Measurements from ENCODE around the gene OPN4.

OPN4 gene

DNA sequence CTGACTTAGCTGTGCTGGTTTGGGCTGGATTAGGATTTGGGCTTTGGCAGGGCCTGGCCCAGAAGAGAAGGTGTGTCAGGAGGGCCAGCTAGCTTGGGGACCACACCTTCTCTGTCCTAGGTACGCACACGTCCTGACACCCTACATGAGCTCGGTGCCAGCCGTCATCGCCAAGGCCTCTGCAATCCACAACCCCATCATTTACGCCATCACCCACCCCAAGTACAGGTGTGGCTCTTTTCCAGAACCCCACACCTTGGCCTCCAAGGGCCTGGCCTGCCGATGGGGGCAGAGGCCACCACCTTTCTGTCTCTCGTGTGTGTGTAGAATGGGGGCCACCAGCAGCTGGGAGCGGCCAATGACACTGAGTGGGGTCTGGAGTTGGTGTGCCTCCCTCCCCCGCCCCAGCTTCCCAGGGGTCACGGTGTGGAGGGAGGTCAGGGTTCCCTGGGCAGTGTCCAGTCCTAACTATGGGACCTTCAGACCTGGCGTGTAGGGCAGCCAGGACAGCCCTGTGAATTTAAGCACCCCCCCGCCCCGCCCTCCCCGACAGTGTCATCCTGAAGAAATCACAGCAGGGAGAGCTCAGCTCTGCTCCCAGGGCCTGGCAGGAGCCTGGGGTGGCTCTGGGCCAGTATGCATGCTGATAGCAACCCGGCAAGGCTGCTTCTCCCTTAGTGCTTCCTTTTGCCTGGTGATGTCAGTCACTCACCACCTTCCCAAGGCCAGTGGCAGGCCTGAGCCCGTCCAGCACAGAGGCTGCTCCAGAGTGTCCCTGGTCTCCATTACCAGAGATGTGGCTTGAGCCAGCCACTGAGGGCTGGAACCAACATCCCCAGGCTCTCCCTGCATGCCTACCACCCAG, 7.0 kb downstream of the OPN4 start:
- no peak for DNase-seq (ENCODE audit: extremely low read depth in 1 of 2, low read depth in 1 of 2)

DNA sequence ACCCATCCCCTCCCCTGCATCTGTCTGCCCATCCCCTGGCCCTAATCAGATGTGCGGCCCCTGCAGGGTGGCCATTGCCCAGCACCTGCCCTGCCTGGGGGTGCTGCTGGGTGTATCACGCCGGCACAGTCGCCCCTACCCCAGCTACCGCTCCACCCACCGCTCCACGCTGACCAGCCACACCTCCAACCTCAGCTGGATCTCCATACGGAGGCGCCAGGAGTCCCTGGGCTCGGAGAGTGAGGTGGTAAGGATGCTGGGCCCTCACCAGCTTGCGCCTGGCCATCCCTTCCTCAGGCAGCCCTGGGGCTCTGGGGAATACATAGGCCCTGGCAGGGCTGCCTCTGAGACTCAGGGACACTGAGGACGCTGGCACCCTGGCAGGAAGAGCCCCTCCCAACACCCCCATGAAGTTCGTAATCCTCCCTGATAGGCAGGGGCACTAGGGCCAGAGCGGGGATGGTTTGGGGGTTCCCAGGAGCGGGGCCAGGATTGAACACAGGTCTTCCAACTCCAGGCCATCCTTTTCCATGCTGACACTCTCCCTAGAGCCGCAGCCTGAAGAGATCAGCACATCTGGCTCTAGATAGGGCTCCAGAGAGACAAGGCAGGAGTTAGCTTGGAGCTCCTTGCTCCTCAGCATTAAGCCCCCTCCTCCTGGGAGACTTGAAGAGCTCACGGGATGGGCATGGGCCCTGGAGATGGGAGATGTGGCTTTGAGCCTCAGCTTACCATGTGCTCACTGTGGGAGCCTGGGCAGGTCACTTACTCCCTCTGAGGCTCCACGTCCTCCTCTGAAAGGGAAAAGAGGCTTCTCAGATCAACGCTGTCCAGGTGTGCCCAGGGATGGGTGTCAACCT, 8.1 kb downstream of the OPN4 start:
- DNase-seq (ENCODE audit: extremely low read depth in 1 of 2, low read depth in 1 of 2), result no peak

DNA sequence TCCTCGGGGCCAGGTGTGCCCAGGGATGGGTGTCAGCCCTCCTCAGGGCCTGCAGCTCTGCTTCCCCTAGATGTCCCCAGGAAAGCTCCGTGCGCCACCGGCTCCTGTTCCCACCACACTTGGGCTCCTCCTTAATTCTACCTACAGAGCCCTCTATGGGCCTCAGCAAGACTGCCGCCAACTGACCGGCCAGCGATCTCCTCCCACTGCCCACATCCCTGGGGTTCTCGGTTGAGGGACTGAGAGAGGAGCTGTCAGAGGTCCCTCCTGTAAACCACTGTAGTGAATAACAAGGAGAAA, 8.6 kb downstream of the OPN4 start:
- no peak for DNase-seq (ENCODE audit: extremely low read depth in 1 of 2, low read depth in 1 of 2)

DNA sequence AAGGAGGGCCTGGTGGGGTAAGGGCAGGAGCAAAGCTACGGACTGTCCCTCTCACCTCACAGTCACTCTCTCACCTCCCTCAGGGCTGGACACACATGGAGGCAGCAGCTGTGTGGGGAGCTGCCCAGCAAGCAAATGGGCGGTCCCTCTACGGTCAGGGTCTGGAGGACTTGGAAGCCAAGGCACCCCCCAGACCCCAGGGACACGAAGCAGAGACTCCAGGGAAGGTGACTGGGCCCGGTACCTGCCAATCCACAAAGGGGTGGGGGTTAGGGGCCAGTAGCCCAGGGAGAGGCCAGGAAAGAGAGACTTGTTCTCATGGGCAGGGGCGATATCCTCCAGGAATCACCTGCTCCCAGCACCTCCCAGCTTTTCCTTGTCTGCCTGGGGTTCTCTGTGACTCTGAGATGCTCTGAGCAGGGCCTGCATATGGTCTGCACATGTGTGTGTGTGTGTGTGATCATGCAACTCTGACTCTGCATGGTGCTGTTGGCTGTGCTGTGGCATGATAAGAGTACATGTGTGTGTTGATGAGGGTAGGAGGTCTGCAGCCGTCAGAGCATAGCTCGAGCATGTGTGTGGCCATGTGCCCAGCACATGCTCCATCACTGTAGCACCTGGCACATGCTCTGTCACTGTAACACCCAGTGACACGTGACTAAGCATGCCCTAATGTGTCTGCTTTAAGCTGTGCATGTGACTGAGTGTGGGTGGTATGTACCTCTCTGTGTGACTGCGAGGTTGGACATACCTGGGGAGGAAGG, 9.4 kb downstream of the OPN4 start:
- no peak for DNase-seq (ENCODE audit: extremely low read depth in 1 of 2, low read depth in 1 of 2)

DNA sequence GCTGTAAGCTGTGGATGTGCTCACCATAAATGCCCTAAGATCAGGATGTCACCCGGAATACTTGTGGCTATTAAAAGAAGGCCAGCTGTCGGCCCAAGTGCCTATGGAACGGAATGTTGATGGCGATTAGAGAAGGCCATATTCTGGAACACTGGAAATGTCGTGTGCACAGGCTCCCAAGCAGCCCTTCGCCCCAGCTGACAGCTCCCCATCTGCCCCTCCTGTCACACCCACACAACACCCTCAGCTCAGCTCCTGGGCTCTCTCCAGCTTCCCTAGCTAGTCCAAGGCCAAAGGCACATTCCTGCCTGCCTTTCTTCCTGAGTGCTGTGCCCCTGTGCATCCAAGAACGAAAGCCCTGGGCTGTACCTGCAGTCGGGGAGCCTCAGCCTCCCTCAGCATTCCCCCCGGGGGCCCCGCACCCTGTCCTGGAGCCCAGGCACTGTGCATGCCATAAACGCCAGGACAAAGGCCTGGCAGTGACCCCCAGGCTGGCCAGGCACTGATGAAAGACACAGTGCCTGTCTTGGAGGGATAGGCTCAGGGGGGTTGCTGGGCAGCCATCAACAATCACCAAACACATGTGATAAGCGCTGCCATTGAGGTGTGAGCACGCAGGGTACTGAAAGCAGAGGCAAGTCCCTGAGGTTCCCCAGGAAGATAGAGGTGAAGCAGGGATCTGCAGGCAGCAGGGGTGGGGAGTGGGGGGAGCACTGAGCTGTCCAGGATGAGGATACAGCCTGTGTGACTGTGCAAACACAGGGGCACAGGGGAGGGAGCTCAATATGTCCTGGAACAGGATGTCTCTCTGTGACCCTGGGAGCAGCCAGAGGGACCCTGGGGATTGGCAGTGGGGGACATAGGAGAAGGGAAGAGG, 10.2 kb downstream of the OPN4 start:
- no peak for DNase-seq (ENCODE audit: extremely low read depth in 1 of 2, low read depth in 1 of 2)

DNA sequence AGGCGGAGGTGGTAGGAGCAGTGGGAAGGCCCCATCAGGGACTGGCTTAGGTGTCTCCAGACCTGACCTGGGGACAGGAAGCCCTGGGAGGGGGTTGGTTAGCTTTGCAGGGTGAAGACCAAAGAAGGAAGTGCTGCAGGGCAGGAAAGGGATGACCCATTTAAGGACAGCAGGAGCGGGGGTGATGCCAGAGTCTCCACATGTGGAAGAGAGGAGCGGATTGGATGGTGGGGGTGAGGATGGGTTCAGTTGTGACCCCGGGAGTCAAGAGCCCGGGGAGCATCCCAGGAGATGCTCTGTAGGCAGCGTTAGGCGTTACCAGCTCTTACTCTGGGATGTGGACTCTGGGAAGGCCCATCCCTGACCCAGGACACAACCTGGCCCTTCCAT, 10.9 kb downstream of the OPN4 start:
- DNase-seq (ENCODE audit: extremely low read depth in 1 of 2, low read depth in 1 of 2), result no peak

DNA sequence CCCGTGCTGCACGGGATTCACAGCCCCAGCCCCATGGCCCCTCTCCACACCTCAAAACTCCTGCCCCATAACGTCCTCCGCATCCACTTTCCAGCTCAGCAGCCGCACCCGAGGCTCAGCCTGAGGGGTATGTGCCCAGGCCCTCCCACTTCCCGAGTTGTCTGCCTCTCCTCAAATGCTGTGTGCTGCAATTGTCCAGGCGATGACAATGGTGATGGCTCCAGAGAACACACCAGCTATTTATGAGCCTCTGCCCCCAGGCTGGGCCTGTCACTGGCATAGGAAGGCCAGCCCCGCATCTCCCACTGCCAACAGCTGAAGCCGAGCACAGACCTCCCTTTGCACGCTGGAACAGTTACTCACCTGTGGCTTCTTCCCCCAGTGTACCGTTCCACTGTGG, 11.5 kb downstream of the OPN4 start:
- DNase-seq (ENCODE audit: extremely low read depth in 1 of 2, low read depth in 1 of 2), result no peak

DNA sequence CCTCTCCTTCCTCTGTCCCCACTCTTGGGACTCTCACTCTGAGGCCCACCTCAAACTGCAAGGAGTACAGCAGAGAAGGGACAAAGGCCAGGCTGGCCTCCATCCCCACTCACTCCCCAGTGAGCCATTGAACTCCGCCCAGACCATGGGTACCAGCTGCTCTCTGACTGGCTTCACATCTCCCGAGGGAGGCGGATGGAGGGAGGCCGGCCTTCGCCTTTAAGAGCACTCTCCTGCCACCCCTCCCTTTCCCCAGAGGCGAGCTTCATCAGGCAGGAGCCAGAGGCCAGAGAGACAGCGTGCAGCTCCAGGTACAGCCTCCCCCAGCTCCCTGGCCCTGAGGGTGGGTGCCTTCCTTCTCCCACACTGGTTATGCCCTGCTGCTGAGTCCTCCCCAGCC, 12.2 kb downstream of the OPN4 start:
- no peak for DNase-seq (ENCODE audit: extremely low read depth in 1 of 2, low read depth in 1 of 2)

DNA sequence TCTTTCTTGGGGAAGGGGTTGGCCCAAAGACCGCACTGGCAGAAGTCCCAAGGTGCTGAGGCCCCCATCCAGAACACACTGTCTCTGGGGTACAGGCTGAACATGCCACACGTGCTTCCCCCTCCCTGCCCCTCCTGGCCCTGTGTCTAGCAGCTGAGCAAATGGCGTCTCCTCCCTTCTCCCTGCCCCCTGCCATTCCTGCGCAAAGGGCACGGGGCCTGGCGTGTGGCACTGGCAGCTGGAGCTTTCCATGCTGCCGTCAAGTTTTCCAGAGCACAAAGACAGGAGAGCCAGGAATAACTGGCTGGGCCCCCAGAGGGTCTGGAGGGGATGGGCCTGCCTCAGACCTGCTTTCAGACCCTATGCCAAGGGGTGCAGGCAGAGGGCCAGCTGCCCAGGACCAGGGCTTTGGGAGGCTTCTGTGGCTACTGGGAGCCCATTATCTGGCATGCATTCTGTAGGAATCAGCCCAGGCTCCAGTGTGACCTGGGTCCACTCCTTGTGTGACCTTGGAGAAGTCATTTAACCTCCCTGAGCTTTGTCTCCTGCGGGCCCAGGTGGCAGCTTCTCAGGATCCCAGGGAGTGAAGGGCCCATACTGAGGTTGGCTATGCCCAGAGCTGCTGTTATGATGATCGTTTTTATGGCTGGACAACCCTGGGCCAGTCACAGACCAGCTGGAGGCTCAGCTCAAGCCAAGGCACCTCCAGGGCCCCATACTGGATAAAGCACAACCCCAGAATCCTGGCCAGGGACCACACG, 13.3 kb downstream of the OPN4 start:
- DNase-seq (ENCODE audit: extremely low read depth in 1 of 2, low read depth in 1 of 2), result no peak

DNA sequence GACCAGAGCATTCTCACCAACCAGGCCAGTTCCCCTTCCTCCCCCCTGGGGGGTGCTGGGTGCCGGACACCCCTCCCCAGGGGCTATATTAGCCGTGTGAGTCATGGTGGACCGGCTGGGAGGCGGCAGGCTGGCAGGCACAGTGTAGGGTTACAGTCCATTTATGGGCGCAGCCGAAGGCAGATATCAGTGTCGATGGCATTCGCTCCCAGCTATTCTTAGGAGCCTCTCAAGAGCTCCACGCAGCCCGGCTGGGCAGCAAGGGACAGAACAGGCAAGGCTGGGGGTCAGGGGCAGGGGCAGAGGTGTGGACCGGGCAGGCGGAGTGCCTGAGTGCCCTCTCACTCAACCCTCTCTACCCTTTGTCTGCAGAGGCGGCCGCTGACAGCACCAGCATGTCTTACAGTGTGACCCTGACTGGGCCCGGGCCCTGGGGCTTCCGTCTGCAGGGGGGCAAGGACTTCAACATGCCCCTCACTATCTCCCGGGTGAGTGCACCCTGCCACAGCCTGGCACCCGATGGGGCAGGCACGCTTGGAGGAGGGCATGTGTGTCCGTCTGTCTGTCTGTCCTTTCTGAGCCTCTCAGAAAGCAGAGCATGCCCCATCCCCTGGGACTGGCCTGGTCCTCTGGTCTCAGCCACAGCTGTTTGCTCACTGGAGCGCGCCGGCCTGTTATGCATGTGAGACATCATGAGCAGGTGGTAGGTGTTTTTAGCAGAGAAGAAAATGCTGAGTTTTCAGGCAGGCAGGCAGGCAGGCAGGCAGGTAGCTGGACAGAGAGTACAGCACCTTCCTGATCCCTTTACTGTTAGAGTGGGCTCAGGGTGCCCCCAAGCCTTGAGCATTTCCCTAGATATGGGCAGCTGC, 14.2 kb downstream of the OPN4 start, which contains the start of gene LDB3:
LDB3 (plus strand) TSS at position 215 of the 869 bp plus-strand sequence; CDS start at position 396, 181 bp downstream.
- no peak for DNase-seq (ENCODE audit: extremely low read depth in 1 of 2, low read depth in 1 of 2)

DNA sequence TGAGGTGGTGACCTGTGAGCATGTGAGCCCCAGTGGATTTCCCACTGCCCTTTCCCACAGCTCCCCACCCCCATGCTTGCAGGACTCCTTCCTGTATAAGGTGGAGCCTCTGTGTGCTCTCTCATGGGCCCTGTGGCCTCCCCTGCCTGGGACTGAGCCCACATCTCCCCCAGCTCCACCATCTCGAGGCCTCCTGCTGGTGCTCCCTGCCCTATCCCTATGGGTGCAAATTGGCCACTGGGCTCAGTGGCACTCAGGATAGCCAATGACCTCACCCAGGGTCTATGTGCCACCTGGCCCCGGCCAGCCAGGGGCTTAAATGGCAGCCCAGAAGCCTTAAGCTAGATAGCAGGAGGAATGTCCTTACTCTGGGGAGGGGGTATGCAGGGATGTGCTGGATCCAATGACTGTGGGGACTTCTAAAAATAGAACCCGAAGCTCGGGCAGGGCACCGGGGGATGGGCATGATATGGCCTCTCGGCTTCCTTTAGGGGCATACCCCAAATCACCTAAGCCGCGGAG, 16.0 kb downstream of the OPN4 start:
- no peak for DNase-seq (ENCODE audit: extremely low read depth in 1 of 2, low read depth in 1 of 2)

DNA sequence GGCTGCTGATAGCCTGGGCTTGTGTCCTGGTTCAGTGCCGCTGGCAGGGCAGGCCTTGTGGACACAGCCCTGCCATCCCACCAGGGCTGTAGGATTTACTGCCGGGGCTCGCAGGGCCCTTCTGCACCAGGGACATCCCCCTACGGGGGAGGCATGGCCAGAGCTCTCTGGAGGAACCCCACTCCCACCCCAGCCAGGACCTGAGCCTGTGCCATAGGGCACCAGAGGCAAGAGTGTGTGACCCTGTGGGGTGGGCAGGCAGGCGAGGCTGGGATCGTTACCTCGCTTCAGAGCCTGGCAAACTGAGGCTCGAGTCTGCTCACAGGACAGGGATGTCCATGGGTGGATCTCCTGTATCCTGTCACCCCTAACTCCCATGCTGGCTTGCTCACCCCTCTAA, 16.5 kb downstream of the OPN4 start:
- no peak for DNase-seq (ENCODE audit: extremely low read depth in 1 of 2, low read depth in 1 of 2)

DNA sequence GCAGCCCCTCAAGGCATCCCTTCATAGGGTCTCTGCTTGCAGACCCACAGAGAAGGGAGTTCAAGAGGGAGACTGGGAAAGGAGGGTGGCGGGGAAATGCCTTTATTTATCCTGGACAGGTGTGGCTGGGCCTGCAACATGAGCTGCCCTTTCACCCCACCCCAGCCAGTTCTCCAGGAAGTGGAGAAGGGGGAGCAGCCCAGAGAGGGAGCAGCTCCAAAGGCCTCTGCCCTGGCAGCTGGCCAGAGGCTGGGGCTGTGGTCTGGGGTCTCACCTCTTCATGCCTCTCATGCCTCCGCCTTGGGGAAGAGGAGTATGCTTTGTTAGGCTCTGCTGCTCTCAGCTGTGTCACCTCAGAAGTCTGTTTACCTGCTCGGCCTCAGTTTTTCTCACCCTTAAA, 17.1 kb downstream of the OPN4 start:
- DNase-seq (ENCODE audit: extremely low read depth in 1 of 2, low read depth in 1 of 2), result no peak

DNA sequence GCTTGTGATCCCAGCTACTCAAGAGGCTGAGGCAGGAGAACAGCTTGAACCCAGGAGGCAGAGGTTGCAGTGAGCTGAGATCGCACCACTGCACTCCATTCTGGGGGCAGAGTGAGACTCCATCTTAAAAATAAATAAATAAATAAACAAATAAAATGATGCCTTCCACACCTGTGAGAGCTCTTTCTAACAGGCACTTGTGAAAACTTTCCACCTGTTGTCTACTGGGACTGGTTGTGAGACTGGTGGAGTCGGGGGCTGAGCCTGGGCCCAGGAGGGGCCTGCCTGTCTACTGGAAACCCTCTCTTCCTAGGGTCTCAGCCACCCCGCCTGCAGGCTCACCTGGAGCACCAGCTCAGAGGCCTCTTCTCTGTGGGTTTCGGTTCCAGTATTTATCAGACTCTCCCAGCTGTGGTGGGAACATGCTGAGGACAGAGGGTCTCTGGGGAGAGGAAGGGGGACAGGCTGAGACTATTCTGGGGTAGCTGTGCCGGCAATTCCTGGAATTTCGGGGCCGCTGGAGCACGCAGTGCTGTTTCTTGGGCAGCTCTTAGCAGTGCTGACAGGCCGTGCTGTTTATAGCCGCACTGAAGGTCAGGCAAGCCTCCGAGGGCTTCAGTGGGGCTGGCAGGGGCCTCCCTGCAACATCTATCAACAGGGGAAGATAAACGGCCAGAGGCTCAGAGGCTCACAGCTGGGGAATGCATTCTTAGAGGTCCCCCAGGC, 17.8 kb downstream of the OPN4 start:
- DNase-seq (ENCODE audit: extremely low read depth in 1 of 2, low read depth in 1 of 2), result no peak

DNA sequence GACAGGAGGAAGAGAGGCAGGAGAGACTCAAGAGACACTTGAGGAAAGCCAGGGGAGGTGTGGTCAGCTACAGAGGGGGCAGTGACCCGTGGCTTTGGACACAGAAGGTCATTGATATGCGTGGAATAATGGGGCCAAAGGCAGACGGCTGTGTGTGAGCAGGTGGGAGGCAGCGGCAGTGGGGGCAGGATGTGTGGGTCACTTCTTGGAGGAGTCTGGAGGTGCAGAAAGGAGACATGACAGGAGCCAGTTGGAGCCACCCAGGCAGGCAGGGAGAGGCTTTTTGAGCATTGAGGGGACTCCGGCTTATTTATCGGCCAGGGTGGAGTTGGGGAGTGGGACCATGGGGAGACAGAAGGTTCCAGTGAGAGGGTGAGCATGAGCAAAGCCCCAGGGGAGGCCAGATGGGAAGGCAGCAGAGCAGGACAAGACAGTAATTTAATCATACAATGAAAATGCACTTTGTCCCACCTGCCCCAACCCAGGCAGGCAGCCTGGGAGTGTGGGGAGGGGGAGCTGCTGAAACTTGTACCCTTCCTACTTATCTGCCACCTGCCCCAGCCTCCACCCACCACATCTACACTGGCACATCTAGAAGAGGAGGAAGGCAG, 19.0 kb downstream of the OPN4 start:
- DNase-seq (ENCODE audit: extremely low read depth in 1 of 2, low read depth in 1 of 2), result no peak

DNA sequence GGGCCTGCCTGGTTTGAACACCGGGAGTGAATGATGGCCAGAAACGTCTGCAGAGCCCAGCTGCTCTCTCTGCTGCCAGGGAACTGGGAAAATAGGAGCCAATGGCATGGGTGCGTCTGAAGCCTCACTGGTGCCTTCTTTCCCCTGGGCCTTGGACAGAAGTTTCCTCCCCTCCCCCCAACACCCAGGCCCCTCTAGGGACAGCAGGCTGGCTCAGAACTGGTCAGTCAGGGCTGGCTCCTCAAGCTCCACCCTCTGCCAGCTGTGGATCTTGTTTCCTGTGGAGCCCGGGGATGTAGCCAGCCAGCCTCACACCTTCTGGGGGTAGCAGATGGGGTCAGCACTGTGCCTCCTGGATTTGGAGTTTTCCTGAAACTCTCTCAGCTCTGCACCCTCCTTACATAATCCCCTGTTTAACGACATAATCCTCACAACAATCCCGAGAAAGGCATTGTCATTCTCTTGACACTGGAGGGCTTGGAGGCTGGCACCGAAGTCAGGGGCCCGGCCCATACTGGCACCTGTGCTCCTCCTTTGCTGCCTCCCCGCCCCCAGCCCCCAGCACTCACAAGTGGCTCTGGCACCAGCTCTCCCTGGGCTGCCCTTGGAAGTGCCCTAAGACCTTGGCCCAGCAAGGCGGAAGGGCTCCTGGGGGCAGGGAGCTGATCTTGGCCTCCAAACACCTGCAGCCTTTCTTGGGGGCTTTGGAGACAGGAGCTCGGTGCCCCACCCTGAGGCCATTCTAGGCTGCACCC, 19.7 kb downstream of the OPN4 start:
- no peak for DNase-seq (ENCODE audit: extremely low read depth in 1 of 2, low read depth in 1 of 2)

DNA sequence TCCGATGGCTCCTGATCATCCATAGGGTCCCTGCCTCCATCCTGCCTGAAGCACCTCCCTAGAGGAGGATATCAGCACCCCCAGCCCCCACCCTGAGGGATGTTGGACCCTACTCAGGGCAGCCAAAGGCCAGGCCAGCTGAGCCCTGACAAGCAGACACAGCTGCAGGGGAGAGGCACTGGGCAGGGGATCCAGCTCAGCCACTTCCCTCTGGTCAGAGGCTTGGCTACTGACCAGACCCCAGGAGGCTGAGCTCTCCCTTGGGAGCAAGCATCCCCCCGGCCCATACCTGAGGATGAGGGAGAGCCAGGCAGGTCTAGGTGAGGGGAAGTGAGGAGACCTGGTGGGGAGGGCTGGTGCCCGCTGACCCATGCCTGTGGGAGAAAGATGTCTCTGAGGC, 20.6 kb downstream of the OPN4 start:
- DNase-seq (ENCODE audit: extremely low read depth in 1 of 2, low read depth in 1 of 2), result no peak

All from activated CD8-positive, alpha-beta memory T cell treated with anti-CD3 and anti-CD28 coated beads for 1 hour (primary cell).